Stimulated activated CD8-positive, alpha-beta memory T cell treated with anti-CD3 and anti-CD28 coated beads, Interleukin-12 subunit alpha, Interleukin-12 subunit beta, amount 100 ng/mL, for 24 hours (primary cell): ENCODE measurements around the gene VPS36.
"Not testable (repeated sequence)": the region's sequence is repeated elsewhere in the genome, so short reads cannot be mapped to it uniquely, and the experiment has no call there.

Experiments used
- DNase-seq: peaks from one replicate; pipeline ENCODE4 v3.0.0-alpha.2; 2020; ENCODE audit errors: extremely low read depth

The VPS36 gene

GRCh38 chr13:52377898-52378297, 72.5 kb downstream of the VPS36 start:
- DNase-seq = no peak

DNA sequence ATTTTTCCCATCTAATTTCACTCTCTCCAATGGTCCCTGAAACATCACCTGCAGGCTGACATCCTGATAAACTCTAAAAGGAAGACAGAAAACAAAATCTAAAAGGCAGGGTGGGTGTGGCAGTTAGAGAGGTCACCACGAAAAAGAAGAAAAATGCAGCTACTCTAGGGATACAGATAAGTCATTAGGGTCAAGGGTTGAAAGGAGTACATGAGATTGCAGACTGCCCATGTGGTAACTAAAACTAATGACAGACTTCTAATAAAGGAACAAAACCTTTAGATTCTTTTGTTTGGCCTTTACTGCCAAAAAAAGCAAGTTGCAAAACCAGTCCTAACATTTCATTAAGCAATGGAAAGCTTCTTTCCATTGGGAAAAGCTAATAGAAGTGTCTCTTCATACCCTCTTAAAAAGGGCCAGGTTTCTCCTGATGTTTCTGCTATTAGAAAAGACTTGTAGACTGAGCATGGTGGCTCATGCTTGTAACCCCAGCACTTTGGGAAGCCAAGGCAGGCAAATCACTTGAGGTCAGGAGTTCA, 75.5 kb downstream of the VPS36 start:
- no peak for DNase-seq

GRCh38 chr13:52374389-52374788, 76.0 kb downstream of the VPS36 start:
- DNase-seq = no peak

DNA sequence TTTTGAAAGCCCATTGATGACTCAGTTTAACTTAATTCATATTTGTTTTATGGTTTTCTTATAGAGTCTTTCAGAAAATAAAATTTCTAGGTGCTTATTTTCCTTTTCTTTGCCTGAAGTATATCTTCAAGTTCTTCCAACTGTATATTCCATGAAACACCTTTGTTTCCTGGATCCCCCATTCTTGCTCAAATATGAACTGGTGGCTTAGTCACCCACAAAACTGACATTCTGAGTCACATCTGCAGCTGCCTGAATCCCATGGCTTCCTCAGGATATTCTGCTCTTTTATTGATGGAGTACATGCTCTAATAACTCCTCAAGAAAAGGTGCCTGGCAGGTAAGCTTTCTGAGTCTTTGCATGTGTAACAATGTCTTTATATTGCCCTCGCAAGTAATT, 77.2 kb downstream of the VPS36 start:
- DNase-seq = not testable (repeated sequence)

- DNase-seq = no peak
These were observed 78.6 kb downstream of the VPS36 start for GRCh38 chr13:52371736-52372247.

- DNase-seq = no peak
These were observed 84.1 kb downstream of the VPS36 start for GRCh38 chr13:52366291-52366690.
